Keratinocyte (primary cell): ENCODE data around the gene TSC1.
"Not testable (repeated sequence)": the region's sequence is repeated elsewhere in the genome, so short reads cannot be mapped to it uniquely, and the experiment has no call there.

Experiments
- CTCF ChIP-seq, 3 experiments: IDR thresholded peaks in 1 of 3; conservative IDR thresholded peaks in 1 of 3; optimal IDR thresholded peaks in 1 of 3; 2 replicates in 2 of 3; 3 replicates in 1 of 3; pipeline versions ENCODE3 to v1.5.1; 2011; ENCODE audit warnings: low read length in 3 of 3, mild to moderate bottlenecking in 3 of 3, moderate library complexity in 2 of 3, control low read depth in 1 of 3, inconsistent platforms in 1 of 3; ENCODE audit not compliant: insufficient read depth in 2 of 3; ENCODE audit errors: extremely low read depth in 1 of 3
- EZH2 ChIP-seq: IDR thresholded peaks from one replicate; pipeline ENCODE4 v1.6.1; 2012; ENCODE audit warnings: inconsistent platforms, mild to moderate bottlenecking, low read length, moderate library complexity

GRCh38 chr9:132967908-132968307 is 23.5 kb upstream of the TSC1 start:
- TF ChIP-seq CTCF (optimal IDR thresholded peaks at IDR 0.05 in 1 of 3, IDR thresholded peaks at IDR 0.05 in 1 of 3, conservative IDR thresholded peaks at IDR 0.05 in 1 of 3; ENCODE audit: extremely low read depth in 1 of 3, insufficient read depth in 2 of 3, low read length in 3 of 3); EZH2: not testable (repeated sequence)
